GM12878 (cell line): ENCODE measurements around the gene MAB21L1. TPM values are rescaled to one million over a fixed set of nuclear protein-coding genes. Genes with fewer than 3 reads are reported as not detected.

Source experiments
- ATAC-seq: fragments of 200-7000 bp; cut with Tn5 transposase; 3 replicates; pipeline ENCODE4 v1.9.1; 2020; ENCODE audit warnings: mild to moderate bottlenecking, moderate library complexity
- BruUV-seq: library from RNA; stranded (reverse); fragments of 400-500 nt; replicated peaks from 2 replicates; lab custom pipeline; 2021; lab: Mats Ljungman, UMichigan
- CTCF ChIA-PET: fragments of 300-600 bp; sonication (Branson Sonifier 250); formaldehyde crosslinking; extraction: SDS; loops from one replicate; lab custom pipeline; 2021; ENCODE audit warnings: inconsistent platforms; lab: Yijun Ruan, JAX
- POLR2A ChIA-PET: fragments of 350-600 bp; formaldehyde crosslinking; extraction: SDS; loops from one replicate; lab custom pipeline; 2021; ENCODE audit warnings: inconsistent platforms; lab: Charles Lee
- RAD21 ChIA-PET: fragments of 300-600 bp; sonication (Branson Sonifier 250); formaldehyde crosslinking; loops from one replicate; lab custom pipeline; 2023; ENCODE audit warnings: antibody characterized with exemption; ENCODE audit not compliant: unreplicated experiment; lab: Charles Lee
- SMC1A ChIA-PET: fragments of 300-600 bp; sonication (Branson Sonifier 250); formaldehyde crosslinking; loops from one replicate; lab custom pipeline; 2023; ENCODE audit not compliant: unreplicated experiment, uncharacterized antibody; lab: Charles Lee
- DNase-seq: peaks from one replicate; pipeline ENCODE4 v3.0.0-alpha.2; 2011; ENCODE audit warnings: low read depth, low spot score
- FAIRE-seq: peaks from 3 replicates; lab custom pipeline; 2011; peaks lifted over from hg19 to GRCh38; lab: Jason Lieb, UNC
- H2AFZ ChIP-seq: 2 replicates; pipeline ENCODE4 v1.6.0; 2011; ENCODE audit warnings: low read depth, low read length, control low read depth; ENCODE audit not compliant: control insufficient read depth
- H3K27ac ChIP-seq: 2 replicates; pipeline ENCODE4 v1.5.1; 2011; ENCODE audit warnings: control low read depth; ENCODE audit not compliant: control insufficient read depth, insufficient read depth
- H3K27me3 ChIP-seq, 2 experiments: replicated peaks in 1 of 2; 2 replicates each; pipeline versions ENCODE4 v1.6.0 to v1.6.1; 2011; ENCODE audit warnings: low read length in 1 of 2; ENCODE audit not compliant: control insufficient read depth in 2 of 2, insufficient read depth in 2 of 2
- H3K36me3 ChIP-seq, 2 experiments: 2 replicates each; pipeline ENCODE4 v1.5.1; 2011; ENCODE audit warnings: low read length in 1 of 2; ENCODE audit not compliant: control insufficient read depth in 2 of 2, insufficient read depth in 2 of 2
- H3K4me1 ChIP-seq: 2 replicates; pipeline ENCODE4 v1.6.1; 2011; ENCODE audit warnings: mild to moderate bottlenecking, low read length, moderate library complexity, mixed read lengths; ENCODE audit not compliant: control insufficient read depth, insufficient read depth
- H3K4me2 ChIP-seq: 2 replicates; pipeline ENCODE4 v1.6.0; 2011; ENCODE audit warnings: control low read depth; ENCODE audit not compliant: control insufficient read depth, insufficient read depth
- H3K4me3 ChIP-seq: fragments of 200-600 bp; sonication (generic); 2 replicates; pipeline ENCODE4 v1.5.1; 2016
- H3K79me2 ChIP-seq: 2 replicates; pipeline ENCODE4 v1.6.0; 2011; ENCODE audit warnings: low read length; ENCODE audit not compliant: control insufficient read depth, insufficient read depth
- H3K9ac ChIP-seq: 2 replicates; pipeline ENCODE4 v1.8.0; 2011; ENCODE audit warnings: low read length, control low read depth, mixed read lengths; ENCODE audit not compliant: control insufficient read depth, insufficient read depth
- H3K9me3 ChIP-seq: replicated peaks from 3 replicates; pipeline ENCODE4 v1.5.1; 2011; ENCODE audit warnings: mild to moderate bottlenecking, low read length; ENCODE audit not compliant: control insufficient read depth, insufficient read depth
- H4K20me1 ChIP-seq: 2 replicates; pipeline ENCODE4 v1.6.0; 2011; ENCODE audit not compliant: control insufficient read depth, insufficient read depth
- BRCA1 ChIP-seq: IDR thresholded peaks from 2 replicates; pipeline ENCODE4 v1.6.1; 2011; ENCODE audit warnings: low read depth, low read length, improper control_type of control experiment
- CREB1 ChIP-seq: IDR thresholded peaks from 2 replicates; pipeline ENCODE4 v1.6.1; 2012; ENCODE audit warnings: low read depth, mild to moderate bottlenecking, inconsistent platforms
- DPF2 ChIP-seq: fragments of 450-650 bp; IDR thresholded peaks from 2 replicates; pipeline ENCODE4 v1.6.1; 2017; ENCODE audit warnings: mild to moderate bottlenecking
- IKZF1 ChIP-seq: fragments of 450-650 bp; conservative IDR thresholded peaks from 2 replicates; pipeline ENCODE4 v1.6.1; 2017; ENCODE audit warnings: antibody characterized with exemption, mild to moderate bottlenecking
- MTA3 ChIP-seq: IDR thresholded peaks from 2 replicates; pipeline ENCODE4 v1.6.1; 2012; ENCODE audit warnings: low read length, inconsistent platforms, borderline replicate concordance
- STAT3 ChIP-seq: IDR thresholded peaks from 2 replicates; pipeline ENCODE4 v1.6.1; 2011; ENCODE audit warnings: low read depth, low read length, improper control_type of control experiment
- TCF3 ChIP-seq: IDR thresholded peaks from 2 replicates; pipeline ENCODE4 v1.6.1; 2012; ENCODE audit warnings: low read depth, mild to moderate bottlenecking, low read length, borderline replicate concordance; ENCODE audit not compliant: insufficient read depth
- WRNIP1 ChIP-seq: IDR thresholded peaks from 2 replicates; pipeline ENCODE4 v1.6.1; 2011; ENCODE audit warnings: low read depth, low read length, improper control_type of control experiment, borderline replicate concordance
- ZBTB4 ChIP-seq: fragments of 450-650 bp; formaldehyde crosslinking; IDR thresholded peaks from 2 replicates; pipeline ENCODE4 v1.4.0; 2022; ENCODE audit warnings: mild to moderate bottlenecking, moderate library complexity
- ZBTB40 ChIP-seq: fragments of 450-650 bp; IDR thresholded peaks from 2 replicates; pipeline ENCODE4 v1.6.1; 2016; ENCODE audit warnings: mild to moderate bottlenecking, moderate library complexity, borderline replicate concordance
- WGBS: methylation state at CpG from one replicate; pipeline ENCODE4 v1.1.6; 2016; ENCODE audit warnings: low lambda C conversion rate; ENCODE audit not compliant: insufficient replicate concordance, insufficient coverage; ENCODE audit errors: missing lambda C conversion rate; 5-methylcytosine and 5-hydroxymethylcytosine counted together
- in situ Hi-C: fragments of 300-500 bp; cut with MboI; formaldehyde crosslinking; loops from 9 replicates; pipeline ENCODE4 v1.14.3; 2018; ENCODE audit warnings: mixed read lengths
- intact Hi-C: fragments of 100-400 bp; cut with micrococcal nuclease; formaldehyde crosslinking; loops from one replicate; pipeline ENCODE4 v1.14.2; 2022; ENCODE audit not compliant: unreplicated experiment
- polyA plus RNA-seq, 11 experiments: library from polyadenylated mRNA; depleted of rRNA in 4 of 11; unstranded in 6 of 11; stranded (reverse) in 5 of 11; fragments of >200 nt; fragmentation: Nextera tagmentation in 4 of 11; fragmentation: Illumina TruSeq in 1 of 11; extraction: Ambion mirVana in 4 of 11; extraction: Trizol in 1 of 11; gene quantifications; 1 replicate in 1 of 11; 2 replicates in 10 of 11; pipeline versions ENCODE4 v1.2.1 to v1.2.3, GENCODE V29; 2011 to 2016; ENCODE audit warnings: inconsistent platforms in 2 of 11, missing spikeins in 2 of 11, low read depth in 1 of 11
- total RNA-seq, 4 experiments: library from RNA; depleted of rRNA in 3 of 4; stranded (reverse); fragments of >200 nt in 3 of 4; fragmentation: Illumina TruSeq in 1 of 4; extraction: Trizol in 1 of 4; gene quantifications; 2 replicates each; pipeline versions ENCODE4 v1.2.1 to v1.2.3, GENCODE V29; 2013 to 2021

The MAB21L1 gene
- total and polyA plus RNA-seq, 10 of the 15 experiments (the other 5 are each of a cell fraction or from before 2014, with no cell fraction given): 0.01 to 0.05 TPM; not detected in 8

GRCh38 chr13:35499676-35500075 lies 23.2 kb upstream of the MAB21L1 start (continued):
- no peak for TF ChIP-seq ZBTB4 (CRISPR knock-in tag)

GRCh38 chr13:35499196-35499662 lies 22.7 kb upstream of the MAB21L1 start:
- no peak for TF ChIP-seq MTA3
- TF ChIP-seq DPF2: no peak
- no peak for TF ChIP-seq STAT3
- no peak for TF ChIP-seq ZBTB4 (CRISPR knock-in tag)
- TF ChIP-seq TCF3: no peak
- no peak for TF ChIP-seq ZBTB40
- no peak for TF ChIP-seq CREB1
- TF ChIP-seq IKZF1: no peak
- no peak for TF ChIP-seq WRNIP1
- TF ChIP-seq BRCA1: no peak
- no peak overlapping the region for H3K27ac ChIP-seq
- 44% methylated on average over 2 of the region's 2 CpGs for whole genome bisulfite sequencing
- no peak overlapping the region for H2AFZ ChIP-seq
- no peaks in the 10 kb centered on the region for H3K4me1 ChIP-seq
- H3K9me3 ChIP-seq: no peaks in the 10 kb centered on the region
- no peak overlapping the region for H3K4me3 ChIP-seq
- DNase-seq (no peak), ATAC-seq (no peak), FAIRE-seq (no peak)
- H3K79me2 ChIP-seq: no peaks in the 10 kb centered on the region
- in situ Hi-C loops: no loop called here
- H3K9ac ChIP-seq: no peak overlapping the region
- ChIA-PET POLR2A (no interaction called here), RAD21 (no interaction called here), SMC1A (interaction anchor here (1.0 kb wide), 1 partner anchor 10 kb away, joined by 3 read pairs; no protein-coding TSS in a partner anchor), CTCF (interaction anchor here (0.9 to 1.2 kb wide), 3 partner anchors 8 to 290 kb away, joined by 3 to 5 read pairs (median 3); no protein-coding TSS in a partner anchor)
- no TSS peak for BruUV-seq
- intact Hi-C loops: no loop called here
- no peaks in the 10 kb centered on the region for H3K36me3 ChIP-seq
- H3K27me3 ChIP-seq: no peaks in the 10 kb centered on the region
- H4K20me1 ChIP-seq: no peaks in the 10 kb centered on the region
- no peak overlapping the region for H3K4me2 ChIP-seq
